Duodenal mucosa (tissue), 2 donors: Measurements from ENCODE around the gene OBP2B.
"Not testable (repeated sequence)": the region's sequence is repeated elsewhere in the genome, so short reads cannot be mapped to it uniquely, and the experiment has no call there.

Experiments
- H3K27ac ChIP-seq: one replicate; pipeline ENCODE4 v1.7.0; 2013; ENCODE audit warnings: low read depth, low read length
- H3K27me3 ChIP-seq, 2 donors: one replicate each; pipeline ENCODE4 v1.7.0; 2013; ENCODE audit warnings: low read length in 2 of 2, control low read depth in 1 of 2; ENCODE audit not compliant: insufficient read depth in 2 of 2, control insufficient read depth in 1 of 2
- H3K36me3 ChIP-seq, 2 donors: one replicate each; pipeline ENCODE4 v1.7.0; 2013; ENCODE audit warnings: low read length in 2 of 2, control low read depth in 1 of 2; ENCODE audit not compliant: insufficient read depth in 2 of 2, control insufficient read depth in 1 of 2
- H3K4me1 ChIP-seq, 2 donors: one replicate each; pipeline ENCODE4 v1.7.0; 2013; ENCODE audit warnings: low read length in 2 of 2, control low read depth in 1 of 2; ENCODE audit not compliant: insufficient read depth in 2 of 2, control insufficient read depth in 1 of 2
- H3K4me3 ChIP-seq, 2 donors: one replicate each; pipeline ENCODE4 v1.7.0; 2013; ENCODE audit warnings: low read length in 2 of 2, low read depth in 1 of 2
- H3K9ac ChIP-seq, 2 donors: one replicate each; pipeline ENCODE4 v1.7.0; 2013; ENCODE audit warnings: low read length in 2 of 2, low read depth in 1 of 2
- H3K9me3 ChIP-seq, 2 donors: one replicate each; pipeline ENCODE4 v1.7.0; 2013; ENCODE audit warnings: low read length in 2 of 2, control low read depth in 1 of 2; ENCODE audit not compliant: control insufficient read depth in 1 of 2

OBP2B gene

GRCh38 chr9:133208171-133208879 lies 725 bp downstream of the OBP2B start:
- H3K9me3 ChIP-seq, H3K36me3 ChIP-seq, H3K4me3 ChIP-seq, H3K27me3 ChIP-seq, H3K9ac ChIP-seq, H3K4me1 ChIP-seq, H3K27ac ChIP-seq: not testable (repeated sequence)

GRCh38 chr9:133207540-133208170 lies 1.4 kb downstream of the OBP2B start:
- H3K36me3 ChIP-seq: no peaks in the 10 kb centered on the region
- H3K27ac ChIP-seq: no peak overlapping the region
- H3K4me1 ChIP-seq: no peaks in the 10 kb centered on the region
- H3K4me3 ChIP-seq: no peak overlapping the region
- H3K27me3 ChIP-seq: no peaks in the 10 kb centered on the region
- H3K9ac ChIP-seq: no peak overlapping the region
- no peaks in the 10 kb centered on the region for H3K9me3 ChIP-seq

GRCh38 chr9:133207021-133207531 lies 2.0 kb downstream of the OBP2B start:
- Histone ChIP-seq H3K4me3 (no peak overlapping the region), H3K27ac (no peak overlapping the region), H3K36me3 (no peaks in the 10 kb centered on the region), H3K9ac (no peak overlapping the region), H3K9me3 (no peaks in the 10 kb centered on the region), H3K4me1 (no peaks in the 10 kb centered on the region), H3K27me3 (no peaks in the 10 kb centered on the region)

- Histone ChIP-seq H3K27me3 (no peaks in the 10 kb centered on the region), H3K9ac (no peak overlapping the region), H3K27ac (no peak overlapping the region), H3K4me1 (no peaks in the 10 kb centered on the region), H3K4me3 (no peak overlapping the region), H3K36me3 (no peaks in the 10 kb centered on the region), H3K9me3 (no peaks in the 10 kb centered on the region)
These were observed 2.8 kb downstream of the OBP2B start for GRCh38 chr9:133205996-133206931.

DNA sequence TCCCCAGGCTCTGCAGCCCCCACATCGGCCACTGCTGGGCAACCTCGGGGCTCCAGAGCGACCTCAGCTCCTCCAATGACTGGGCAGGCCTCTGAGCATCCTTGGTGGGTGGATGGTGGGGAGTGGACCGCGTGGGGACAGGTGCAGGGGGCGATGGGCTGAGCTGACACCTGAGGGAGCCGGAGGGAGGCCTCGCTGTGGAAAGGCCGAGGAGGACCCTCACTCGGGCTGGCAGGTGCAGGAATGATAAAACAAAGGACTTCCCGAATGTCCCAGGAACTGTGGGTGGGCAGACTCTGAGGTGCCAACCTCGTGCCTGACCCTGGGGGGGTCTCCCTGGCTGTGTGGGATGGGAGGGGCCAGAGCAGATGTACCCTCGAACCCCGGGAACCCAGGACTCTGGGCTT lies 3.6 kb downstream of the OBP2B start:
- H3K27me3 ChIP-seq, H3K27ac ChIP-seq, H3K4me1 ChIP-seq, H3K9me3 ChIP-seq, H3K4me3 ChIP-seq, H3K36me3 ChIP-seq, H3K9ac ChIP-seq: not testable (repeated sequence)

DNA sequence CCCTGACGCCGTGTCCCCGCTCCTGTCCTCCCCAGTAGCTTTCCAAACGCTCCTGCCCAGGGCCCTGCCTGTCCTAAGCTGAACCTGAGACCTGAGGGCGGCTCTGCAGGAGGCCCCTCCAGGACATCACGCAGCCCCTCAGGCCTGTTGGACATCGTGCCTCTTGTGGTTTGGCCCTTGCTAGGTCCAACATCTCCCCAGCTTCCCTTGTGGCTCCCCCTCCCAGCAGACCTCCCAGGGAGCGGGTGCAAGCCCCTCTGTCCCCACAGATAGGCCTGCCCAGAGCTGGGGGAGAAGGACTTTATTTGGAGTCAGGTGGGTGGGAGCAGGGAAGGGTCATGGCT lies 4.1 kb downstream of the OBP2B start:
- Histone ChIP-seq H3K4me3 (no peak overlapping the region), H3K27me3 (no peaks in the 10 kb centered on the region), H3K36me3 (no peaks in the 10 kb centered on the region), H3K4me1 (no peaks in the 10 kb centered on the region), H3K27ac (no peak overlapping the region), H3K9ac (no peak overlapping the region), H3K9me3 (no peaks in the 10 kb centered on the region)

DNA sequence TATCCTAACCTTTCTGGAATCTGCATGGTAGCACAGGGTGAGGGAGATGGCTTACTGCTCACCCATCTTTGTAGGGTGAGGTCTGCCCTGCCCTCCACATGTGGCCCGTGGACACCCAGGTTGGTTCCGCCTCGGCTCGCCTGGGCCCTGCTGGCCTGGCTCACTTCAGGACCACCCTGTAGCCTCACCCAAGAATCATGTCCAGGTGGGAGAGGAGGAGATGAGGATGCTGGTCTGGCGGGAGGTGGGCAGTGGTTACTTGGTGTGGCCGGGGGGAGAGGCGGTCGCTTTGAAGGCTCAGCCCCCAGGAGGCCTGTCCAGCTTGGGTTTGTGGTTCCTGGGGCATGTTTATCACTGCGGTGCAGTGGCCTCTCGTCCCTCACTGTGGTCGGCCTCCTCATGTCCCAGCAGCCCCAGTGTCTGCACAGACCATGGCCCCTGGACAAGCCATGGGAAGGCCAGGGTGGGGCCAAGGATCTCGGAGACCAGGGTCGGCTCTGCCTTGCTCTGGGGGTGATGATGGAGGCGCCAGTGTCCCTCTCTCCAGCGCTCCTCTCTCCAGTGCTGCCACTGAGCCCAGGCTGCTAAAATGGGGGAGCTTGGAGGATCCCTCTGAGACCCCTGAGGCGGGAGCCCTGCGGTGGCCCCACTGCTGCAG lies 4.6 kb downstream of the OBP2B start:
- Histone ChIP-seq H3K9ac (no peak overlapping the region), H3K4me1 (no peaks in the 10 kb centered on the region), H3K36me3 (no peaks in the 10 kb centered on the region), H3K27ac (no peak overlapping the region), H3K27me3 (no peaks in the 10 kb centered on the region), H3K9me3 (no peaks in the 10 kb centered on the region), H3K4me3 (no peak overlapping the region)

DNA sequence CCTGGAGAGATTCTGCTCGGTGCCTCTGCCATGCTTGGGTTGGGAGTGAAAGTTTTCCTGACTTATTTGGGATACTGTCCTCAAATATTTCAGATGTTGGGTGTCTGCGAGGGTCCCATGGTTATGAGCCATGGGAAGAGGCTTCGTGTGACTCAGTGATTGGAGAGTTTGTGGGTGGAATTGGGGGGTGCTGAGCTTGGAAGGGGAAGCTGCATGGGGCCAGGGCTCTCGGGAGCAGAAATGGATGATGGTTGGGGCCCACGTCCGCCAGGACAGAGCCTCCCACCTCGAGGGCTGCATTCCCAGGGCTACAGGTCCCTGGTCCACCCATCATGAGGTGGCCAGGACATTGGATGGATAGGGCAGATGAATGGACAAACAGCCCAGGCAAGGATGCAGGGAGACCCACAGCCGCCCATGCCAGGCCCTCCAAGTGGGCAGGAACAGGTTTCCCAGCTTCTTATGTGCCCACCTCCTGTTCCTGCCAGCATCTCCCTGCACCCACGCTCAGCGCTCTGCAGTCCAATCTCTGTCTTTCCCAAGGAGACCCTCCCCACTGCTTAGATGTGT lies 5.5 kb downstream of the OBP2B start:
- Histone ChIP-seq H3K9me3 (no peaks in the 10 kb centered on the region), H3K4me3 (no peak overlapping the region), H3K4me1 (no peaks in the 10 kb centered on the region), H3K27ac (no peak overlapping the region), H3K9ac (no peak overlapping the region), H3K36me3 (no peaks in the 10 kb centered on the region), H3K27me3 (no peaks in the 10 kb centered on the region)

- Histone ChIP-seq H3K9ac (no peak overlapping the region), H3K27ac (no peak overlapping the region), H3K36me3 (no peaks in the 10 kb centered on the region), H3K4me3 (no peak overlapping the region), H3K9me3 (no peaks in the 10 kb centered on the region), H3K4me1 (no peaks in the 10 kb centered on the region), H3K27me3 (no peaks in the 10 kb centered on the region)
These were observed 6.2 kb downstream of the OBP2B start for GRCh38 chr9:133202688-133203453.
